ENCODE measurements around the gene PRDM7. TPM values are rescaled to one million over a fixed set of nuclear protein-coding genes. Genes with fewer than 3 reads are reported as not detected.

Gene PRDM7
- total RNA-seq, 1 donor from 2014 or later, result not detected

DNA sequence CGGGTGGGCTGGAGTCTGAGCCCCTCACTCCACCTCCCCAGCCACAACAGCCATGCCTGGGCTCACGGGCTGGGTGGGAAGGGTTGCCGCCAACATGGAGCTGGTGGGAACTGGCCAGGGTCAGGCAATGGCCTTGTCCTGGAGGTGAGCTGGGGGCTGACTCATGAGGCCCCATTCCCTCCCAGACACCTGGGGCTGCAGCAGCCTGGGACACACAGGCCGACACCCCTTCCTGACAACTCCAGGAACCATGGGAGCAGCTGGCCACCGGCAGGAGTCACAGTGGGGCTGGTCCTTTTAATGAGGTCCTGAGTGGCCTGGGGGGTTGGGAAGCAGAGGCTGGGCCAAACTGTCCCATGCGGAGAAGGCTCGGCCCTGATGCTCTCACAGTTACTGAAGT lies 70.1 kb downstream of the PRDM7 start:
- Histone ChIP-seq H3K36me3 (no peaks in the 10 kb centered on the region), H3K9me3 (no peaks in the 10 kb centered on the region), H3K27me3 (no peaks in the 10 kb centered on the region), H3K4me1 (no peaks in the 10 kb centered on the region), H3K4me3 (no peak overlapping the region), H3K27ac (no peak overlapping the region)
- TF ChIP-seq, protein P1, sequence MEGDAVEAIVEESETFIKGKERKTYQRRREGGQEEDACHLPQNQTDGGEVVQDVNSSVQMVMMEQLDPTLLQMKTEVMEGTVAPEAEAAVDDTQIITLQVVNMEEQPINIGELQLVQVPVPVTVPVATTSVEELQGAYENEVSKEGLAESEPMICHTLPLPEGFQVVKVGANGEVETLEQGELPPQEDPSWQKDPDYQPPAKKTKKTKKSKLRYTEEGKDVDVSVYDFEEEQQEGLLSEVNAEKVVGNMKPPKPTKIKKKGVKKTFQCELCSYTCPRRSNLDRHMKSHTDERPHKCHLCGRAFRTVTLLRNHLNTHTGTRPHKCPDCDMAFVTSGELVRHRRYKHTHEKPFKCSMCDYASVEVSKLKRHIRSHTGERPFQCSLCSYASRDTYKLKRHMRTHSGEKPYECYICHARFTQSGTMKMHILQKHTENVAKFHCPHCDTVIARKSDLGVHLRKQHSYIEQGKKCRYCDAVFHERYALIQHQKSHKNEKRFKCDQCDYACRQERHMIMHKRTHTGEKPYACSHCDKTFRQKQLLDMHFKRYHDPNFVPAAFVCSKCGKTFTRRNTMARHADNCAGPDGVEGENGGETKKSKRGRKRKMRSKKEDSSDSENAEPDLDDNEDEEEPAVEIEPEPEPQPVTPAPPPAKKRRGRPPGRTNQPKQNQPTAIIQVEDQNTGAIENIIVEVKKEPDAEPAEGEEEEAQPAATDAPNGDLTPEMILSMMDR (IDR thresholded peaks at IDR 0.05), result no peak
- DNase-seq (no peak), ATAC-seq (no peak)
- intact Hi-C loops (cut with DNase I), result no loop called here

Other genes starting within 250 kb of the PRDM7 start
- gene SPIRE2, start 248.9 kb downstream of the PRDM7 start, total RNA-seq, result 9.5 TPM
- gene TCF25, start 203.7 kb downstream of the PRDM7 start, total RNA-seq, result 162 TPM
- gene MC1R, start 158.5 kb downstream of the PRDM7 start, total RNA-seq, result 3.6 TPM
- gene TUBB3, start 154.0 kb downstream of the PRDM7 start, total RNA-seq, result 1.5 TPM
- gene DEF8, start 128.6 kb downstream of the PRDM7 start, total RNA-seq, result 70.0 TPM
- gene DBNDD1, start 57.9 kb downstream of the PRDM7 start, total RNA-seq, result 7.0 TPM